ENCODE measurements around the gene LINC00632. TPM values are rescaled to one million over a fixed set of nuclear protein-coding genes. Genes with fewer than 3 reads are reported as not detected.

LINC00632 gene
- total and polyA plus RNA-seq, 4 donors, result 0.15 to 28.7 (median 0.32) TPM

- no peak for DNase-seq (ENCODE audit: low spot score)
- Histone ChIP-seq H3K27me3 (ENCODE audit: control insufficient read depth in 4 of 4, insufficient read depth in 4 of 4, low read length in 3 of 4) (peaks cover 0 to 6% (median 0%) of the 10 kb centered on the region in 4 donors), H3K4me1 (ENCODE audit: control insufficient read depth in 4 of 4, insufficient read depth in 4 of 4, low read length in 3 of 4) (peaks cover 3 to 12% (median 5%) of the 10 kb centered on the region in 4 donors), H3K9ac (ENCODE audit: low read depth in 1 of 2, low read length in 2 of 2) (no peak overlapping the region), H3K36me3 (ENCODE audit: control insufficient read depth in 4 of 4, insufficient read depth in 3 of 4, low read depth in 1 of 4, low read length in 3 of 4) (no peaks in the 10 kb centered on the region), H3K27ac (ENCODE audit: low read depth in 1 of 2, low read length in 2 of 2) (no peak overlapping the region), H3K9me3 (ENCODE audit: control insufficient read depth in 4 of 4, low read length in 3 of 4) (no peaks in the 10 kb centered on the region), H3K4me3 (ENCODE audit: low read depth in 1 of 3, low read length in 3 of 3) (peak overlapping the region in 1 of 3 donors; percentile 47)
- TF ChIP-seq RXRA (IDR thresholded peaks at IDR 0.05), result no peak
- no peak for TF ChIP-seq HNF4G (IDR thresholded peaks at IDR 0.05)
- TF ChIP-seq CTCF (IDR thresholded peaks at IDR 0.05; ENCODE audit: low read depth, low read length, missing input control), result no peak
- TF ChIP-seq HNF4A (conservative IDR thresholded peaks at IDR 0.05), result no peak
- no peak for TF ChIP-seq GABPA (IDR thresholded peaks at IDR 0.05 in 1 of 2, conservative IDR thresholded peaks at IDR 0.05 in 1 of 2)
- TF ChIP-seq FOXA2 (IDR thresholded peaks at IDR 0.05), result no peak
- no peak for TF ChIP-seq ZBTB33 (IDR thresholded peaks at IDR 0.05)
- TF ChIP-seq SP1 (IDR thresholded peaks at IDR 0.05), result no peak
- TF ChIP-seq EGR1 (IDR thresholded peaks at IDR 0.05; ENCODE audit: low read depth in 2 of 2), result no peak
- TF ChIP-seq RAD21 (IDR thresholded peaks at IDR 0.05), result no peak
- no peak for TF ChIP-seq ATF3 (IDR thresholded peaks at IDR 0.05)
- TF ChIP-seq MAX (IDR thresholded peaks at IDR 0.05), result no peak
- no peak for TF ChIP-seq YY1 (IDR thresholded peaks at IDR 0.05)
- no peak for TF ChIP-seq REST (IDR thresholded peaks at IDR 0.05)
- TF ChIP-seq TAF1 (conservative IDR thresholded peaks at IDR 0.05), result no peak
- 8% methylated on average over 19 of the region's 19 CpGs for WGBS
Observed at GRCh38 chrX:140765043-140765784, 55.7 kb downstream of the LINC00632 start.

Data from liver (tissue), 9 donors.